B cell (primary cell): ENCODE measurements around the gene MAGEB17.

Experiments used
- EZH2 ChIP-seq: IDR thresholded peaks from 2 replicates; pipeline ENCODE4 v1.6.1; 2012; ENCODE audit warnings: borderline replicate concordance, low read depth, mild to moderate bottlenecking, moderate library complexity, low read length; ENCODE audit not compliant: insufficient read depth, poor library complexity, severe bottlenecking
- TF ChIP-seq, protein P1 (sequence below): fragments of 200-600 bp; IDR thresholded peaks from one replicate; pipeline ENCODE4 v1.8.0; 2022; ENCODE audit warnings: antibody characterized with exemption, mild to moderate bottlenecking

DNA sequence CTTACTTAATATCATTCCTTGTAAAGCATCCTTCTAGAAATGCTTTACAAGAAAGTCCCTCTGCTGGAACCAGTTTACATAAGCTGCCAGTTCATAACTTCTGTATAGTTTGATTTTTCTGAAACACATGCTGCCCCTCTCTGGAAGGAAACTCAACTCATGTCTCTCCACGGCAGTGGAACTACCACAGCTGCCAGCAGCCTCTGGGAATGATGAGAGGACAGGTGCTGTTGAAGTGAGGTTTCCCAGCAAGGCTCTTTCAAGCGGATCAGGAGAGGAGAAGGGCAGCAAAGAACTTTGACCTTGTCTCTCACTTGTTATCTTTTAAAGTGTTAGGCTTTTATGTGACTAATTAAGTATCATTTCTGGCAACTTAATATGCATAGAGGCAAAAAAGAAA lies 36.6 kb upstream of the MAGEB17 start:
- TF ChIP-seq, protein P1, sequence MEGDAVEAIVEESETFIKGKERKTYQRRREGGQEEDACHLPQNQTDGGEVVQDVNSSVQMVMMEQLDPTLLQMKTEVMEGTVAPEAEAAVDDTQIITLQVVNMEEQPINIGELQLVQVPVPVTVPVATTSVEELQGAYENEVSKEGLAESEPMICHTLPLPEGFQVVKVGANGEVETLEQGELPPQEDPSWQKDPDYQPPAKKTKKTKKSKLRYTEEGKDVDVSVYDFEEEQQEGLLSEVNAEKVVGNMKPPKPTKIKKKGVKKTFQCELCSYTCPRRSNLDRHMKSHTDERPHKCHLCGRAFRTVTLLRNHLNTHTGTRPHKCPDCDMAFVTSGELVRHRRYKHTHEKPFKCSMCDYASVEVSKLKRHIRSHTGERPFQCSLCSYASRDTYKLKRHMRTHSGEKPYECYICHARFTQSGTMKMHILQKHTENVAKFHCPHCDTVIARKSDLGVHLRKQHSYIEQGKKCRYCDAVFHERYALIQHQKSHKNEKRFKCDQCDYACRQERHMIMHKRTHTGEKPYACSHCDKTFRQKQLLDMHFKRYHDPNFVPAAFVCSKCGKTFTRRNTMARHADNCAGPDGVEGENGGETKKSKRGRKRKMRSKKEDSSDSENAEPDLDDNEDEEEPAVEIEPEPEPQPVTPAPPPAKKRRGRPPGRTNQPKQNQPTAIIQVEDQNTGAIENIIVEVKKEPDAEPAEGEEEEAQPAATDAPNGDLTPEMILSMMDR = no peak
- no peak for TF ChIP-seq EZH2
